Esophagus squamous epithelium (tissue), 4 donors: ENCODE measurements around the gene HDAC10.

ENCODE experiments used
- CTCF ChIP-seq, 6 experiments: fragments of 450-650 bp in 4 of 6; fragments of 200-600 bp in 2 of 6; sonication (generic) in 2 of 6; IDR thresholded peaks; one replicate each; pipeline ENCODE4 v1.5.1; 2016 to 2019; ENCODE audit warnings: antibody characterized with exemption in 6 of 6, mild to moderate bottlenecking in 4 of 6, moderate library complexity in 4 of 6
- POLR2A ChIP-seq, 4 donors: fragments of 450-650 bp; IDR thresholded peaks; one replicate each; pipeline ENCODE4 v1.6.1; 2017; ENCODE audit warnings: antibody characterized with exemption in 4 of 4, mild to moderate bottlenecking in 4 of 4, moderate library complexity in 3 of 4

- TF ChIP-seq CTCF (IDR thresholded peaks at IDR 0.05) (no peak), POLR2A (IDR thresholded peaks at IDR 0.05) (no peak)
Measured at GRCh38 chr22:50294319-50294656, 43.2 kb upstream of the HDAC10 start.
